PC-9 (cell line): ENCODE results near the gene CNN3. TPM values are rescaled to one million over a fixed set of nuclear protein-coding genes. Genes with fewer than 3 reads are reported as not detected.

Experiments used
- BruUV-seq: library from RNA; stranded (reverse); fragments of 400-500 nt; replicated peaks from 2 replicates; lab custom pipeline; 2021; lab: Mats Ljungman, UMichigan
- CTCF ChIA-PET: fragments of 300-600 bp; sonication (Branson Sonifier 250); formaldehyde crosslinking; loops from one replicate; lab custom pipeline; 2022; ENCODE audit warnings: antibody characterized with exemption; lab: Charles Lee
- POLR2A ChIA-PET: fragments of 300-600 bp; sonication (Branson Sonifier 250); formaldehyde crosslinking; loops from one replicate; lab custom pipeline; 2022; ENCODE audit warnings: antibody characterized with exemption; ENCODE audit not compliant: unreplicated experiment; lab: Charles Lee
- DNase-seq, 2 experiments: peaks; one replicate each; pipeline versions ENCODE4 v3.0.0 to v3.0.0-alpha.2; 2015 to 2022; ENCODE audit warnings: mixed read lengths in 1 of 2
- H2AFZ ChIP-seq: fragments of 200-600 bp; sonication (generic); 2 replicates; pipeline ENCODE4 v1.8.1; 2017; ENCODE audit warnings: antibody characterized with exemption
- H3F3A ChIP-seq: fragments of 200-600 bp; sonication (generic); 2 replicates; pipeline ENCODE4 v1.8.1; 2017; ENCODE audit warnings: antibody characterized with exemption, mild to moderate bottlenecking, low read depth; ENCODE audit not compliant: insufficient read depth
- H3K27ac ChIP-seq: fragments of 200-600 bp; sonication (generic); 2 replicates; pipeline ENCODE4 v1.6.1; 2016; ENCODE audit warnings: mixed run types
- H3K27me3 ChIP-seq: fragments of 200-600 bp; sonication (generic); 2 replicates; pipeline ENCODE4 v1.6.1; 2016; ENCODE audit warnings: low read depth, mixed run types; ENCODE audit not compliant: insufficient read depth
- H3K36me3 ChIP-seq: fragments of 200-600 bp; sonication (generic); 2 replicates; pipeline ENCODE4 v1.6.1; 2016; ENCODE audit warnings: low read depth, mixed run types
- H3K4me1 ChIP-seq: fragments of 200-600 bp; sonication (generic); replicated peaks from 2 replicates; pipeline ENCODE4 v1.6.1; 2016; ENCODE audit warnings: mixed run types; ENCODE audit not compliant: insufficient read depth
- H3K4me2 ChIP-seq: fragments of 200-600 bp; sonication (generic); 2 replicates; pipeline ENCODE4 v1.6.1; 2017; ENCODE audit warnings: mixed run types
- H3K4me3 ChIP-seq: fragments of 200-600 bp; sonication (generic); 2 replicates; pipeline ENCODE4 v1.6.1; 2016; ENCODE audit warnings: mixed run types
- H3K79me2 ChIP-seq: fragments of 200-600 bp; sonication (generic); 2 replicates; pipeline ENCODE4 v1.6.1; 2017; ENCODE audit warnings: low read depth, mixed run types
- H3K9me2 ChIP-seq: fragments of 200-600 bp; sonication (generic); 2 replicates; pipeline ENCODE4 v1.8.1; 2017; ENCODE audit warnings: mild to moderate bottlenecking; ENCODE audit not compliant: insufficient read depth
- H3K9me3 ChIP-seq: fragments of 200-600 bp; sonication (generic); 2 replicates; pipeline ENCODE4 v1.8.1; 2016; ENCODE audit warnings: low read depth; ENCODE audit not compliant: insufficient read depth
- H4K20me1 ChIP-seq: fragments of 200-600 bp; sonication (generic); 2 replicates; pipeline ENCODE4 v1.8.1; 2017; ENCODE audit not compliant: insufficient read depth
- EZH2 ChIP-seq: fragments of 200-600 bp; sonication (generic); IDR thresholded peaks from 2 replicates; pipeline ENCODE4 v1.8.0; 2017; ENCODE audit warnings: antibody characterized with exemption, low read depth
- intact Hi-C: fragments of 100-400 bp; cut with micrococcal nuclease; formaldehyde crosslinking; loops from one replicate; pipeline ENCODE4 v1.10.0; 2022; ENCODE audit not compliant: unreplicated experiment
- total RNA-seq: library from RNA; stranded (reverse); gene quantifications from 2 replicates; pipeline ENCODE4 v1.2.3, GENCODE V29; 2021
- TF ChIP-seq, protein P1 (sequence below): fragments of 200-600 bp; sonication (generic); conservative IDR thresholded peaks from 2 replicates; pipeline ENCODE4 v1.6.1; 2017; ENCODE audit warnings: mixed run types, antibody characterized with exemption, mild to moderate bottlenecking, moderate library complexity

CNN3 gene
- total RNA-seq, 1 experiment from 2014 or later, result 135 TPM

DNA sequence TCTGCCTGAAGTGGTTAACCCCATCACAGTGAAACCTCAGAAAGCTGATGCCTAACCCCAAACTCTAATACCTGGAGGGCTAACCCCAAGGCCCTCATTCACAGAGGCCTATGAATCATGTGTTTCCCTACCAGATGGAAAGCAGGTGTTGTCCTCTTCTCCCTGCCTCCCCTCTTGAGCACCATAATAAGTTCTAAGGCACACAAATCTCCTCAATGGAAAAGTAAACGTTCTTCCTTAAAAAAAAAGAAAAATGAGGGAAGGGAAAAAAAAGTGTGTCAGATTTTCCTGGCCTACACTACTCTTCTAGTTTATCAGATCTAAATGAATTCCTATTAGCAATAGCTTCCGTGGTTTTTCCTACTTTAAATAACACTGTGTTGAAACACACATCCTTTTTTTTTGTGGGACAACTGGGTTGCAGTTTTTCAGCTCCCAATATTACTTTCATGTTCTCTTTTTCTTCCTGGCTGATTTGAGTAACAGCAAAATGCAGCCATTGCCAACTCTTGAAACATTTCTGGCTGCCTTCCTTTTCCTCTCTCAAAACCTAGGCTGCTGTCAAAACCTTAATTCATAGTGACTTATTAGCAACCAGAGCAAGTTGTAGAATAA lies 63.5 kb downstream of the CNN3 start:
- Histone ChIP-seq H4K20me1 (no peaks in the 10 kb centered on the region), H2AFZ (no peak overlapping the region), H3K9me3 (no peaks in the 10 kb centered on the region), H3F3A (peaks cover 34% of the 10 kb centered on the region), H3K4me2 (peak overlapping the region; percentile 75), H3K27ac (peak overlapping the region; percentile 96), H3K4me3 (peak overlapping the region; percentile 36), H3K27me3 (no peaks in the 10 kb centered on the region), H3K4me1 (peaks cover 51% of the 10 kb centered on the region), H3K9me2 (no peaks in the 10 kb centered on the region), H3K79me2 (peaks cover 12% of the 10 kb centered on the region; the same call in 1 of the 2 replicates), H3K36me3 (peaks cover 28% of the 10 kb centered on the region)
- ChIA-PET CTCF (interaction anchor here (0.5 to 2.0 kb wide), 4 partner anchors 9 to 349 kb away, joined by 3 to 12 read pairs (median 4); no protein-coding TSS in a partner anchor), POLR2A (interaction anchor here (0.5 to 0.7 kb wide), 9 partner anchors 8 to 592 kb away, joined by 3 to 6 read pairs (median 3); partner anchors contain the start of gene F3)
- peak in 1 of 2 experiments; percentile 80 for DNase-seq
- TF ChIP-seq EZH2, result no peak
- TF ChIP-seq, protein P1, sequence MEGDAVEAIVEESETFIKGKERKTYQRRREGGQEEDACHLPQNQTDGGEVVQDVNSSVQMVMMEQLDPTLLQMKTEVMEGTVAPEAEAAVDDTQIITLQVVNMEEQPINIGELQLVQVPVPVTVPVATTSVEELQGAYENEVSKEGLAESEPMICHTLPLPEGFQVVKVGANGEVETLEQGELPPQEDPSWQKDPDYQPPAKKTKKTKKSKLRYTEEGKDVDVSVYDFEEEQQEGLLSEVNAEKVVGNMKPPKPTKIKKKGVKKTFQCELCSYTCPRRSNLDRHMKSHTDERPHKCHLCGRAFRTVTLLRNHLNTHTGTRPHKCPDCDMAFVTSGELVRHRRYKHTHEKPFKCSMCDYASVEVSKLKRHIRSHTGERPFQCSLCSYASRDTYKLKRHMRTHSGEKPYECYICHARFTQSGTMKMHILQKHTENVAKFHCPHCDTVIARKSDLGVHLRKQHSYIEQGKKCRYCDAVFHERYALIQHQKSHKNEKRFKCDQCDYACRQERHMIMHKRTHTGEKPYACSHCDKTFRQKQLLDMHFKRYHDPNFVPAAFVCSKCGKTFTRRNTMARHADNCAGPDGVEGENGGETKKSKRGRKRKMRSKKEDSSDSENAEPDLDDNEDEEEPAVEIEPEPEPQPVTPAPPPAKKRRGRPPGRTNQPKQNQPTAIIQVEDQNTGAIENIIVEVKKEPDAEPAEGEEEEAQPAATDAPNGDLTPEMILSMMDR, result 0 out of 2 replicates have a peak, but pooled peaks have one; percentile 9
- intact Hi-C loops, result loop anchor here (2.0 kb wide), 2 partner anchors 63 to 217 kb away; partner anchors contain the start of gene CNN3
- BruUV-seq, result TSS peak; percentile 24

DNA sequence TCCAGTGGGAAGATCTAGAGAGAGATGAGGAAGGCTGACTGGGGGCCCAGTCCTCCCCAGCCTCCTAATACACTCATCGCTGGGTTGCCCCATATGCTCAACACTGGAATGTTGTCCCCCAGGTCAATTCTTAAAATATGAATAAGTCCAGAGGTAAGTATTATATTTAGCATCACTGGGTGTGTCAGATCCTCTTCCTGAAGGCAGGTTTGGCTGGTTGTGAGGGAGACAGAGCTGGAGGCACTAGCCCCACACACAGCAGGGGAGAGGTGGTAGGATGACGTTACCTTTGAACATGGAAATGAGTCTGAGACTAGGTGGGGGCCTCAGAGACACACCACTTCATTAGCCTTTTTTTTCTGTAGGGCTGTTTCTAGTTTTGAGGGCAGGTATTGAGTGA lies 64.2 kb downstream of the CNN3 start:
- no peak overlapping the region for H2AFZ ChIP-seq
- H3K79me2 ChIP-seq, result peaks cover 12% of the 10 kb centered on the region; the same call in 1 of the 2 replicates
- H4K20me1 ChIP-seq, result no peaks in the 10 kb centered on the region
- peaks cover 23% of the 10 kb centered on the region for H3K36me3 ChIP-seq
- H3K4me2 ChIP-seq, result peak overlapping the region; percentile 75
- no TSS peak for BruUV-seq
- intact Hi-C loops, result loop anchor here (2.0 kb wide), 2 partner anchors 64 to 216 kb away; partner anchors contain the start of gene CNN3
- no peaks in the 10 kb centered on the region for H3K27me3 ChIP-seq
- no peaks in the 10 kb centered on the region for H3K9me2 ChIP-seq
- peak; percentile 75 to 100 for DNase-seq
- no peaks in the 10 kb centered on the region for H3K9me3 ChIP-seq
- ChIA-PET POLR2A (interaction anchor here (0.6 kb wide), 3 partner anchors 74 to 321 kb away, joined by 3 read pairs; partner anchors contain the start of gene F3), CTCF (interaction anchor here (0.5 to 2.0 kb wide), 3 partner anchors 8 to 348 kb away, joined by 4 to 23 read pairs (median 12); no protein-coding TSS in a partner anchor)
- H3K4me3 ChIP-seq, result peak overlapping the region; percentile 36
- peaks cover 34% of the 10 kb centered on the region for H3F3A ChIP-seq
- TF ChIP-seq EZH2, result no peak
- TF ChIP-seq, protein P1, result no peak
- peaks cover 58% of the 10 kb centered on the region for H3K4me1 ChIP-seq
- peak overlapping the region; percentile 96 for H3K27ac ChIP-seq

DNA sequence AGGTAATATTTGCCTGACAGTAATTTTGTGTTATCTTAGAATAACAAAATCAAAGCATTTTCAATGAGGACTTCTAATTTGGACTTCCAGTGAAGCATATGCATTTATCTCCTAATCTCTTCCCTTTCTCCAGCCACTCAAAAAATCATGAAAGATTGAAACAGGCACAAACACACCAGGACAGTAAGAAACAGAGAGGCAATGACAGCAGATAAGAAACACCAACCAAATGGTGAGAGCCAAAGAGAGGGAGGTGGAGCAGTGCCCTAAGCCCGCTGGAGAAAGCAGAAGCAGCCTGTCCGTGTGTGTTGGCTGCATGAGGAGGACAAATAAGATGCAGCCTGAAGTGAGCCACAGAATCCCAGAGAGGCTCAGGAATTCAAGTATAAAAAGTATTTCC lies 67.7 kb downstream of the CNN3 start:
- TF ChIP-seq EZH2, result no peak
- TF ChIP-seq, protein P1, result no peak
- 0 out of 2 replicates have a peak, but pooled peaks cover 4% of the 10 kb centered on the region for H3K9me2 ChIP-seq
- no peak overlapping the region for H2AFZ ChIP-seq
- H3K36me3 ChIP-seq, result peaks cover 9% of the 10 kb centered on the region; the same call in 1 of the 2 replicates
- ChIA-PET POLR2A (no interaction called here), CTCF (interaction anchor here (0.5 kb wide), 1 partner anchor 60 kb away, joined by 5 read pairs; no protein-coding TSS in a partner anchor)
- 0 out of 2 replicates have a peak, but pooled peaks cover 4% of the 10 kb centered on the region for H3K79me2 ChIP-seq
- no peaks in the 10 kb centered on the region for H4K20me1 ChIP-seq
- H3F3A ChIP-seq, result peaks cover 53% of the 10 kb centered on the region
- no peak for DNase-seq
- no peaks in the 10 kb centered on the region for H3K27me3 ChIP-seq
- intact Hi-C loops, result no loop called here
- H3K4me3 ChIP-seq, result no peak overlapping the region
- no TSS peak for BruUV-seq
- peaks cover 73% of the 10 kb centered on the region for H3K4me1 ChIP-seq
- no peak overlapping the region for H3K4me2 ChIP-seq
- H3K27ac ChIP-seq, result no peak overlapping the region
- no peaks in the 10 kb centered on the region for H3K9me3 ChIP-seq
